Left ventricle myocardium inferior (tissue), 1 donor: Measurements from ENCODE around the gene NFIL3. TPM values are rescaled to one million over a fixed set of nuclear protein-coding genes. Genes with fewer than 3 reads are reported as not detected.

Experiments used
- DNase-seq: peaks from one replicate; pipeline ENCODE4 v3.0.0-alpha.2; 2020
- H3K27ac ChIP-seq: fragments of 200-600 bp; replicated peaks from 2 replicates; pipeline ENCODE4 v1.8.0; 2021
- H3K27me3 ChIP-seq: fragments of 200-600 bp; 2 replicates; pipeline ENCODE4 v1.8.0; 2021; ENCODE audit warnings: low read depth
- H3K36me3 ChIP-seq: fragments of 200-600 bp; 2 replicates; pipeline ENCODE4 v1.8.0; 2021
- H3K4me1 ChIP-seq: fragments of 200-600 bp; 2 replicates; pipeline ENCODE4 v1.8.0; 2021
- H3K4me3 ChIP-seq: fragments of 200-600 bp; 2 replicates; pipeline ENCODE4 v1.8.0; 2021; ENCODE audit warnings: mild to moderate bottlenecking, moderate library complexity
- H3K9me3 ChIP-seq: fragments of 200-600 bp; replicated peaks from 2 replicates; pipeline ENCODE4 v1.8.0; 2021
- CTCF ChIP-seq: fragments of 200-600 bp; IDR thresholded peaks from 2 replicates; pipeline ENCODE4 v1.8.0; 2021; ENCODE audit warnings: antibody characterized with exemption, mild to moderate bottlenecking, borderline replicate concordance
- intact Hi-C: fragments of 100-400 bp; cut with micrococcal nuclease; formaldehyde crosslinking; loops from one replicate; pipeline ENCODE4 v1.11.0; 2022
- total RNA-seq: library from RNA; stranded (reverse); fragmentation: NEBNext Ultra II Directional; extraction: Animal tissue kit (Norgen Biotek cat#: 25700); gene quantifications from one replicate; pipeline ENCODE4 v1.2.1, GENCODE V29; 2021
- donor health status: DM: no; HTN: yes; CAD: no; lungs with severe emphysema.

Gene NFIL3
- total RNA-seq, 1 donor from 2014 or later = 25.6 TPM

GRCh38 chr9:91433180-91433579, 9.5 kb upstream of the NFIL3 start:
- H3K4me3 ChIP-seq = no peak overlapping the region
- intact Hi-C loops = no loop called here
- no peak overlapping the region for H3K27ac ChIP-seq
- H3K9me3 ChIP-seq = no peaks in the 10 kb centered on the region
- H3K36me3 ChIP-seq = no peaks in the 10 kb centered on the region
- no peaks in the 10 kb centered on the region for H3K4me1 ChIP-seq
- no peak for DNase-seq
- H3K27me3 ChIP-seq = no peaks in the 10 kb centered on the region
- peak; percentile 65 for TF ChIP-seq CTCF

- no peaks in the 10 kb centered on the region for H3K9me3 ChIP-seq
- no peak overlapping the region for H3K27ac ChIP-seq
- intact Hi-C loops = no loop called here
- H3K27me3 ChIP-seq = no peaks in the 10 kb centered on the region
- no peaks in the 10 kb centered on the region for H3K36me3 ChIP-seq
- H3K4me1 ChIP-seq = no peaks in the 10 kb centered on the region
- H3K4me3 ChIP-seq = no peak overlapping the region
- TF ChIP-seq CTCF = no peak
- DNase-seq = no peak
Measured at GRCh38 chr9:91431485-91431884, 7.9 kb upstream of the NFIL3 start.

- no peak overlapping the region for H3K4me3 ChIP-seq
- DNase-seq = no peak
- H3K27ac ChIP-seq = no peak overlapping the region
- H3K4me1 ChIP-seq = peaks cover 7% of the 10 kb centered on the region
- no peaks in the 10 kb centered on the region for H3K27me3 ChIP-seq
- no peaks in the 10 kb centered on the region for H3K36me3 ChIP-seq
- TF ChIP-seq CTCF = no peak
- no peaks in the 10 kb centered on the region for H3K9me3 ChIP-seq
- intact Hi-C loops = loop anchor here (5.0 to 10.0 kb wide), 2 partner anchors 392 to 515 kb away; no protein-coding TSS in a partner anchor
Measured at GRCh38 chr9:91429501-91429900, 5.9 kb upstream of the NFIL3 start.

GRCh38 chr9:91428927-91429351, 5.3 kb upstream of the NFIL3 start:
- Histone ChIP-seq H3K4me1 (peaks cover 13% of the 10 kb centered on the region), H3K9me3 (no peaks in the 10 kb centered on the region), H3K4me3 (no peak overlapping the region), H3K36me3 (no peaks in the 10 kb centered on the region), H3K27me3 (no peaks in the 10 kb centered on the region), H3K27ac (no peak overlapping the region)
- intact Hi-C loops = loop anchor here (5.0 to 10.0 kb wide), 2 partner anchors 392 to 514 kb away; no protein-coding TSS in a partner anchor
- no peak for TF ChIP-seq CTCF
- no peak for DNase-seq

- Histone ChIP-seq H3K27ac (no peak overlapping the region), H3K27me3 (no peaks in the 10 kb centered on the region), H3K4me3 (no peak overlapping the region), H3K4me1 (peaks cover 13% of the 10 kb centered on the region), H3K9me3 (no peaks in the 10 kb centered on the region), H3K36me3 (no peaks in the 10 kb centered on the region)
- no peak for TF ChIP-seq CTCF
- no peak for DNase-seq
- intact Hi-C loops = loop anchor here (5.0 to 10.0 kb wide), 2 partner anchors 391 to 514 kb away; no protein-coding TSS in a partner anchor
Measured at GRCh38 chr9:91428436-91428835, 4.8 kb upstream of the NFIL3 start.
